ENCODE results near the gene EMX1. TPM values are rescaled to one million over a fixed set of nuclear protein-coding genes. Genes with fewer than 3 reads are reported as not detected.
"Not testable (repeated sequence)": the region's sequence is repeated elsewhere in the genome, so short reads cannot be mapped to it uniquely, and the experiment has no call there.

EMX1 gene
- total and polyA plus RNA-seq, 9 donors: 0.20 to 1.1 (median 0.28) TPM; not detected in 5

DNA sequence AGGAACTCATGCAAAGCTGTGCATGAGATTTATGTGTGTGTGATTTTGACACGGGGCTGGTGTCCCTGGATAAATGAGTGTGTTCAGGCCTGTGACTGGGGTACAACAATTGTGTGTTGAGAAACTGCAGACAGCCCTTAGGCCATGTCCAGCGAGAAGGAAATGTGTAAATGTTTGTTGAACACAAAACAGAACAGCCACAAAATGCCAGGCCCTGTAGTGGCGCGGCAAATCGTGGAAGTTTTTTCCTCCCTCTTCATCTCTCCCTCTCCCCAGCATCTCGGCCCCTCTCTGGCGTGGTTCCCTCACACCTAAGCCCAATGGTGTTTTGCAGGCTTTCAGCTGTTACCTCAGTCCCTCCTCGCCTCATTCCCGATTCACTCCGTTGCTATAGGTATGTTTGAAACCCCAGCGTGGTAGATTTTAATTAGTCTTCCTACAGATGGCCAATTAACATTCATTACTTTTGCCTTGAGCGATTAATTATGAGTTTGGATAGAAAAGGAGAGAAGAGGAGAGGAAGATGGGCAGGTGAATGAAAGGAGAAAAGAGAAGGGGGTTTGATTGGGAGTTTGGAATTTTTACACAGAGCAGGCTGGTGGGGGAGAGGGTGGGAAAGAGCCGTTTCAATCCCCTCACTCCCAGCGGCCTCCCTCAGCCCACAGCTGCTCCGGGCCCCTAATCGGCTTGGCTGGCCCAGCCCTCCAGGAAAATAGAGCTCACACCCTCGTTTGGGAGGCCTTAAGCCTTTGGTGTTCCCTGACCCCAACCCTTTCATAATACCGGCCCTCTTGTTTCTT, 19.3 kb upstream of the EMX1 start:
- no peak overlapping the region for H3K4me3 ChIP-seq
- H3K4me1 ChIP-seq (ENCODE audit: insufficient read depth): no peaks in the 10 kb centered on the region
- no peaks in the 10 kb centered on the region for H3K36me3 ChIP-seq
- WGBS, 3 donors: 56 to 61% (median 58%) methylated on average over 18 of the region's 18 CpGs
- no peaks in the 10 kb centered on the region for H3K9me3 ChIP-seq
- intact Hi-C loops (cut with DNase I): loop anchor here in 1 of 4 donors (10.0 kb wide), 1 partner anchor 187 kb away; no protein-coding TSS in a partner anchor
- no peak for DNase-seq
- H3K27me3 ChIP-seq: no peaks in the 10 kb centered on the region
- H3K27ac ChIP-seq: no peak overlapping the region
- TF ChIP-seq EP300 (IDR thresholded peaks at IDR 0.05) (no peak), POLR2A (IDR thresholded peaks at IDR 0.05) (no peak)
- TF ChIP-seq, protein P1, sequence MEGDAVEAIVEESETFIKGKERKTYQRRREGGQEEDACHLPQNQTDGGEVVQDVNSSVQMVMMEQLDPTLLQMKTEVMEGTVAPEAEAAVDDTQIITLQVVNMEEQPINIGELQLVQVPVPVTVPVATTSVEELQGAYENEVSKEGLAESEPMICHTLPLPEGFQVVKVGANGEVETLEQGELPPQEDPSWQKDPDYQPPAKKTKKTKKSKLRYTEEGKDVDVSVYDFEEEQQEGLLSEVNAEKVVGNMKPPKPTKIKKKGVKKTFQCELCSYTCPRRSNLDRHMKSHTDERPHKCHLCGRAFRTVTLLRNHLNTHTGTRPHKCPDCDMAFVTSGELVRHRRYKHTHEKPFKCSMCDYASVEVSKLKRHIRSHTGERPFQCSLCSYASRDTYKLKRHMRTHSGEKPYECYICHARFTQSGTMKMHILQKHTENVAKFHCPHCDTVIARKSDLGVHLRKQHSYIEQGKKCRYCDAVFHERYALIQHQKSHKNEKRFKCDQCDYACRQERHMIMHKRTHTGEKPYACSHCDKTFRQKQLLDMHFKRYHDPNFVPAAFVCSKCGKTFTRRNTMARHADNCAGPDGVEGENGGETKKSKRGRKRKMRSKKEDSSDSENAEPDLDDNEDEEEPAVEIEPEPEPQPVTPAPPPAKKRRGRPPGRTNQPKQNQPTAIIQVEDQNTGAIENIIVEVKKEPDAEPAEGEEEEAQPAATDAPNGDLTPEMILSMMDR (IDR thresholded peaks at IDR 0.05): no peak

DNA sequence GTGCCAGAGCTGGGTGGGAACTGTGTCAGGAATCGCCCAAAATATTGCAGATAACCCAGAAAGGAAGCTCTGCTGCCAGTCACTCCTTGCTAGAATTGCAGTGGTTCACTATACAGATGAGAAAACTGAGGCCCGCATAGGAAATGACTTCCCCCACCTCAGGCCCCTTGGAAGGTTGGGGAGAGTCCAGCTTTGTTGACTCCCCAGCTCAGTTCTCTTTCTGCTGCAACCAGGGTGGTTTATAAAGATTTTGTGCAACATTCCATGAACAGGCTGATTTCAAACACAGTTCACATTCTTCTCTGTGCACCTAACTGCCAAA, 18.8 kb upstream of the EMX1 start:
- H3K27ac ChIP-seq: no peak overlapping the region
- no peaks in the 10 kb centered on the region for H3K4me1 ChIP-seq (ENCODE audit: insufficient read depth)
- DNase-seq: no peak
- TF ChIP-seq EP300 (IDR thresholded peaks at IDR 0.05) (no peak), POLR2A (IDR thresholded peaks at IDR 0.05) (no peak)
- TF ChIP-seq, protein P1 (IDR thresholded peaks at IDR 0.05): no peak
- no peaks in the 10 kb centered on the region for H3K9me3 ChIP-seq
- 67 to 75% (median 68%) methylated on average over 2 of the region's 2 CpGs for WGBS, 3 donors
- no peaks in the 10 kb centered on the region for H3K36me3 ChIP-seq
- no peaks in the 10 kb centered on the region for H3K27me3 ChIP-seq
- intact Hi-C loops (cut with DNase I): loop anchor here in 1 of 4 donors (10.0 kb wide), 1 partner anchor 186 kb away; no protein-coding TSS in a partner anchor
- no peak overlapping the region for H3K4me3 ChIP-seq

DNA sequence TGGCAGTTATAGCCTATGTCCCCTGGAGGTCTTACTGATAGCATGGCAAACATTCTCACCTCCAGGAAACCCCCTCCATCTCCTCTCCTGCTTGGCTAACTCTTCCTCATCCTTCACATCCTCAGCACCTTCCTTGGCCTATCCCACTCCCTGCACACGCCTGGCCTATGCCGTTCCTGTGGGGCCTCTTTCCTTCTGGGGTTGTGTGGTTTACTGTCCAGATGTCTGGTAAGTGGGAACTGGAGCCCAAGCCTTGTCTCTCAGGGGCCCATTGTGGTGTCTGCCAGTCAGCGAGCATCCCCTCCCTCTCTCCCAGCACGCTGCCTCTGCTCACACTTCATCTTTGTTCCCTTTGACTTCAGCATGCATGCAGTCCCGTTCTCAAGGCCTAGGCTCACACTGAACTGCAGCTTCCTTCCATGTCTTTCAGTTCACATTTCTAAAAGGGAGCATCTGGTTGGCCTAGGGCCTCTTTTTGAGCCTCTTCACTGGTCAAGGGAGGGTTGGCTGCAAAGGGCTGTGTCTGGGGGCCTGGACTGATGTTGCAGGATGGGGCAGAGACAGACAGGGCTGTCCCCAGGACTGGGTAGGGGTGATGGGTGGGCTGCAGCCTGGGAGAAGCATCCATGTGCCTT, 17.0 kb upstream of the EMX1 start:
- intact Hi-C loops (cut with DNase I): no loop called here
- Histone ChIP-seq H3K4me3 (no peak overlapping the region), H3K36me3 (no peaks in the 10 kb centered on the region), H3K4me1 (ENCODE audit: insufficient read depth) (no peaks in the 10 kb centered on the region), H3K9me3 (no peaks in the 10 kb centered on the region), H3K27me3 (no peaks in the 10 kb centered on the region), H3K27ac (no peak overlapping the region)
- 68 to 88% (median 83%) methylated on average over 5 of the region's 5 CpGs for WGBS, 3 donors
- no peak for DNase-seq
- TF ChIP-seq POLR2A (IDR thresholded peaks at IDR 0.05) (no peak), EP300 (IDR thresholded peaks at IDR 0.05) (no peak)
- TF ChIP-seq, protein P1 (IDR thresholded peaks at IDR 0.05): no peak

DNA sequence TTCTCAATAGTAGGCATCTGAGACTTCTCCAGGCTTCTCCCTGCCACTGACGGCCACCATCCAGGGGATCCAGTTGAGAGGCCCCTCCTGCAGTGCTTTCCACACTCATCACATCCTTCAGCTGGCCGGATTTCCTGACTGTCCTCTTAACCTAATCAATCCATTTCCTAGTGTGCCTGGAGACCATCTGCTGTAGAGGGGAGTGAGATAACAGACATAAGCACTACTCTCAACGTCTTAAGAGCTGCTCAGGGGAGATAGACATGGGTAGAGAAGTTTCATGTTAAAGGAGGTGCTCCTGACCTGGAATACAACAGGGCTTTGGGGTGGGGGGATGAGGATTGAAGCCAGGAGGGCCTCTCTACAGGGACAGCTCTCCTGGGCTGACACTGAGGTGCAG, 15.9 kb upstream of the EMX1 start:
- no peaks in the 10 kb centered on the region for H3K36me3 ChIP-seq
- WGBS, 3 donors: 20 to 37% (median 34%) methylated on average over 3 of the region's 3 CpGs
- intact Hi-C loops (cut with DNase I): no loop called here
- no peak for TF ChIP-seq POLR2A (IDR thresholded peaks at IDR 0.05)
- TF ChIP-seq, protein P1 (IDR thresholded peaks at IDR 0.05): no peak
- no peak for TF ChIP-seq EP300 (IDR thresholded peaks at IDR 0.05)
- no peak overlapping the region for H3K27ac ChIP-seq
- H3K4me1 ChIP-seq (ENCODE audit: insufficient read depth): no peaks in the 10 kb centered on the region
- H3K9me3 ChIP-seq: peaks cover 0 to 3% of the 10 kb centered on the region in 2 donors
- no peak for DNase-seq
- H3K4me3 ChIP-seq: no peak overlapping the region
- H3K27me3 ChIP-seq: no peaks in the 10 kb centered on the region

DNA sequence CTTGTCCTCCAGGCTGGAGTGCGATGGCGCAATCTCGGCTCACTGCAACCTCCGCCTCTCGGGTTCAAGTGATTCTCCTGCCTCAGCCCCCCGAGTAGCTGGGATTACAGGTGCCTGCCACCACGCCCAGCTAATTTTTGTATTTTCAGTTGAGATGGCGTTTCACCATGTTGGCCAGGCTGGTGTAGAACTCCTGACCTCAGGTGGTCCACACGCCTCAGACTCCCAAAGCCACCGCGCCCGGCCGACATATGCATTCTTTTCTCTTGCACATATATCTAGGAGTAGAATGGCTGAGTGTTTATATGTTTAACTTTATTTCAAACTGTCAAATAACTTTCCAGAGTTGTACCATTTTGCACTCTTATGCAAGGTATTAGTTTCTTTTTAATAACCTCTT, 9.9 kb upstream of the EMX1 start:
- H3K36me3 ChIP-seq; H3K4me3 ChIP-seq; DNase-seq; H3K4me1 ChIP-seq (ENCODE audit: insufficient read depth); H3K27ac ChIP-seq; H3K9me3 ChIP-seq; intact Hi-C loops (cut with DNase I); H3K27me3 ChIP-seq: not testable (repeated sequence)
- WGBS, 3 donors: 86 to 94% (median 91%) methylated on average over 13 of the region's 13 CpGs

All from ovary (tissue), 9 donors.